Astrocyte (in vitro differentiated cells and primary cell): ENCODE data around the gene HNRNPA1L2.

Experiments
- EZH2 ChIP-seq: IDR thresholded peaks from 2 replicates; pipeline ENCODE4 v1.6.1; 2012; ENCODE audit warnings: mild to moderate bottlenecking, low read length, inconsistent platforms; ENCODE audit not compliant: insufficient read depth
- TF ChIP-seq, protein P1 (sequence below): IDR thresholded peaks from 2 replicates; pipeline ENCODE4 v1.5.1; 2011; ENCODE audit warnings: low read depth, mild to moderate bottlenecking, inconsistent platforms, low read length, moderate library complexity; ENCODE audit not compliant: insufficient read depth

GRCh38 chr13:52650731-52651130 is 8.5 kb downstream of the HNRNPA1L2 start:
- TF ChIP-seq, protein P1, sequence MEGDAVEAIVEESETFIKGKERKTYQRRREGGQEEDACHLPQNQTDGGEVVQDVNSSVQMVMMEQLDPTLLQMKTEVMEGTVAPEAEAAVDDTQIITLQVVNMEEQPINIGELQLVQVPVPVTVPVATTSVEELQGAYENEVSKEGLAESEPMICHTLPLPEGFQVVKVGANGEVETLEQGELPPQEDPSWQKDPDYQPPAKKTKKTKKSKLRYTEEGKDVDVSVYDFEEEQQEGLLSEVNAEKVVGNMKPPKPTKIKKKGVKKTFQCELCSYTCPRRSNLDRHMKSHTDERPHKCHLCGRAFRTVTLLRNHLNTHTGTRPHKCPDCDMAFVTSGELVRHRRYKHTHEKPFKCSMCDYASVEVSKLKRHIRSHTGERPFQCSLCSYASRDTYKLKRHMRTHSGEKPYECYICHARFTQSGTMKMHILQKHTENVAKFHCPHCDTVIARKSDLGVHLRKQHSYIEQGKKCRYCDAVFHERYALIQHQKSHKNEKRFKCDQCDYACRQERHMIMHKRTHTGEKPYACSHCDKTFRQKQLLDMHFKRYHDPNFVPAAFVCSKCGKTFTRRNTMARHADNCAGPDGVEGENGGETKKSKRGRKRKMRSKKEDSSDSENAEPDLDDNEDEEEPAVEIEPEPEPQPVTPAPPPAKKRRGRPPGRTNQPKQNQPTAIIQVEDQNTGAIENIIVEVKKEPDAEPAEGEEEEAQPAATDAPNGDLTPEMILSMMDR = no peak
- no peak for TF ChIP-seq EZH2
